PFSK-1 (cell line): ENCODE results near the gene WNT5B.

ENCODE experiments used
- FOXP2 ChIP-seq: optimal IDR thresholded peaks from 2 replicates; pipeline ENCODE3; 2011; ENCODE audit warnings: borderline replicate concordance, control low read depth, inconsistent platforms; ENCODE audit not compliant: insufficient read depth; ENCODE audit errors: extremely low read length, extremely low read depth
- POLR2AphosphoS5 ChIP-seq: IDR thresholded peaks from 2 replicates; pipeline ENCODE4 v1.6.1; 2012; ENCODE audit warnings: low read depth, mild to moderate bottlenecking, control low read depth, low read length, moderate library complexity

DNA sequence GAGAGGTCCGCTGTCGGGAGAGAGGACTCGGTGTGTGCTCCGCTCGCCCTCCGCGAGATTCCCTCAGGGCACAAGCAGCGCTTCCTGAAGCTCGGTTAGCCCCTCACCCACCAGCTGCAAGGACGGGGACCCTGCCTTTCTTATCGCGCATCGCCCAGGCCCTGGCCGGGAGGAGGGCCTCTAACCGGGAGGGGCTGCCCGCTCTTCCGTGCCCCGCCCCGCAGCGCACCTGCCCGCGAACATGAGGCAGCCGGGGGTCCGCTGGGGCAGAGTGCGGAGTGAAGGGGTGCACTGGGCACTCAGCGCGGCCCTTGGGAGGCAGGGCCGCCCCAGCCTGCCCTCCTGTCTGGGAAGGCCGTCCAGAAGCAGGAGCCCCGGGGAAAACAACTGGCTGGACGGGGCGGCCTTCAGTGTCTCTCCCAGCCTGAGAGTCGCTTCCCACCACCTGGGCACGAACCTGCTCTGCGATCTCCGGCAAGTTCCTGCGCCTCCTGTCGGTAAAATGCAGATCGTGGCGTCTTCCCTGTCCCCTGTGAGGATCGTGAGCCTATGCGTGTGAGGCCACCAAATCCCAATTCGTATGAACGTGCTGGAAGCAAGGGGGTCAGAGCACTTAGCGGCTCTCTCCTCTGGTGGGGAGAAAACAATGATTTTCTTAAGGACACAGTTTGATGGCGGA is 33.9 kb downstream of the WNT5B start:
- TF ChIP-seq POLR2AphosphoS5 (no peak), FOXP2 (no peak)
